Type B pancreatic cell (in vitro differentiated cells): ENCODE measurements around the gene KNDC1. TPM values are rescaled to one million over a fixed set of nuclear protein-coding genes. Genes with fewer than 3 reads are reported as not detected.

ENCODE experiments used
- DNase-seq: peaks from one replicate; pipeline ENCODE4 v3.0.0; 2021; ENCODE audit warnings: mixed read lengths; ENCODE audit not compliant: unreplicated experiment; ENCODE audit errors: extremely low spot score
- H3K27ac Mint-ChIP-seq: 2 replicates; pipeline ENCODE4 v1.8.0; 2021; ENCODE audit warnings: mild to moderate bottlenecking, mixed read lengths
- H3K27me3 Mint-ChIP-seq: 2 replicates; pipeline ENCODE4 v1.8.0; 2021; ENCODE audit warnings: mixed read lengths
- H3K36me3 Mint-ChIP-seq: 2 replicates; pipeline ENCODE4 v1.8.0; 2021; ENCODE audit warnings: mixed read lengths
- H3K4me1 Mint-ChIP-seq: one replicate; pipeline ENCODE4 v1.8.0; 2021; ENCODE audit warnings: mixed read lengths; ENCODE audit not compliant: unreplicated experiment
- H3K4me3 Mint-ChIP-seq: 2 replicates; pipeline ENCODE4 v1.8.0; 2021; ENCODE audit warnings: mild to moderate bottlenecking, mixed read lengths
- H3K9me3 Mint-ChIP-seq: 2 replicates; pipeline ENCODE4 v1.8.0; 2021; ENCODE audit warnings: mixed read lengths
- total RNA-seq: library from RNA; stranded (reverse); gene quantifications from 2 replicates; pipeline ENCODE4 v1.2.1, GENCODE V29; 2021; ENCODE audit warnings: low replicate concordance
- TF ChIP-seq, protein P1 (sequence below): fragments of 200-600 bp; sonication (generic); conservative IDR thresholded peaks from 2 replicates; pipeline ENCODE4 v1.5.0; 2021; ENCODE audit warnings: antibody characterized with exemption, mild to moderate bottlenecking

KNDC1 gene
- total RNA-seq, 1 donor from 2014 or later = 6.4 TPM

DNA sequence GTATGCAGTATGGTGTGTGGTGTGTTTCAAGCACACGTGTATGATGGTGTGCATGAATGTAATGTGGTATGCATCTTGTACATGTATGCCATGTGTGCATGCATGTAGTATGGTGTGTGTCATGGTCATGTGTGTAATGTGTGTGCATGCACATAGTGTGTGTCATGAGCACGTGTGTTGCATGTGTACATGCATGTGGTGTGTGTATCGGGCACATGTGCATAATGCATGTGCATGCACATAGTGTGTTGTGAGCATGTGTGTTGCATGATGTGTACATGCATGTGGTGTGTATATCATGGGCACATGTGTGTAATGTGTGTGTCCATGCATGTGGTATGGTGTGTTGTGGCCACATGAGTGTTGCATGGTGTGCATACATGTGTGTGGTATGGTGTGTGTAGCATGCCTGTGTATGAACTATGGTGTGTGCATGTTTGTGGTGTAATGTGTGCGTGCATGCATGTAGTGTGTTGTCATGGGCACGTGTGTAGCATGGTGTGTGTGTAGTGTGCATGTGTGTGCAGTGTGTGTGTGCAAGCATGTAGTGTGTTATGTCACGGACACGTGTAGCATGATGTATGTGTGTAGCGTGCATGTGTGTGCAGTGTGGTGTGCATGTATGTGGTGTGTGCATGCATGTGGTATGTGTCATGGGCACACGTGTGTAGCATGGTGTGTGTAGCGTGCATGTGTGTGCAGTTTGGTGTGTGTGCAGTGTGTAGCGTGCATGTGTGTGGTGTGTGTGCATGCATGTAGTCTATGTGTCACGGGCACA is 17.6 kb downstream of the KNDC1 start:
- TF ChIP-seq, protein P1, sequence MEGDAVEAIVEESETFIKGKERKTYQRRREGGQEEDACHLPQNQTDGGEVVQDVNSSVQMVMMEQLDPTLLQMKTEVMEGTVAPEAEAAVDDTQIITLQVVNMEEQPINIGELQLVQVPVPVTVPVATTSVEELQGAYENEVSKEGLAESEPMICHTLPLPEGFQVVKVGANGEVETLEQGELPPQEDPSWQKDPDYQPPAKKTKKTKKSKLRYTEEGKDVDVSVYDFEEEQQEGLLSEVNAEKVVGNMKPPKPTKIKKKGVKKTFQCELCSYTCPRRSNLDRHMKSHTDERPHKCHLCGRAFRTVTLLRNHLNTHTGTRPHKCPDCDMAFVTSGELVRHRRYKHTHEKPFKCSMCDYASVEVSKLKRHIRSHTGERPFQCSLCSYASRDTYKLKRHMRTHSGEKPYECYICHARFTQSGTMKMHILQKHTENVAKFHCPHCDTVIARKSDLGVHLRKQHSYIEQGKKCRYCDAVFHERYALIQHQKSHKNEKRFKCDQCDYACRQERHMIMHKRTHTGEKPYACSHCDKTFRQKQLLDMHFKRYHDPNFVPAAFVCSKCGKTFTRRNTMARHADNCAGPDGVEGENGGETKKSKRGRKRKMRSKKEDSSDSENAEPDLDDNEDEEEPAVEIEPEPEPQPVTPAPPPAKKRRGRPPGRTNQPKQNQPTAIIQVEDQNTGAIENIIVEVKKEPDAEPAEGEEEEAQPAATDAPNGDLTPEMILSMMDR = no peak
- Mint-ChIP-seq H3K9me3 (no peaks in the 10 kb centered on the region), H3K4me1 (no peaks in the 10 kb centered on the region), H3K27ac (no peak overlapping the region), H3K36me3 (peaks cover 6% of the 10 kb centered on the region), H3K4me3 (no peak overlapping the region), H3K27me3 (peaks cover 4% of the 10 kb centered on the region)
- no peak for DNase-seq

DNA sequence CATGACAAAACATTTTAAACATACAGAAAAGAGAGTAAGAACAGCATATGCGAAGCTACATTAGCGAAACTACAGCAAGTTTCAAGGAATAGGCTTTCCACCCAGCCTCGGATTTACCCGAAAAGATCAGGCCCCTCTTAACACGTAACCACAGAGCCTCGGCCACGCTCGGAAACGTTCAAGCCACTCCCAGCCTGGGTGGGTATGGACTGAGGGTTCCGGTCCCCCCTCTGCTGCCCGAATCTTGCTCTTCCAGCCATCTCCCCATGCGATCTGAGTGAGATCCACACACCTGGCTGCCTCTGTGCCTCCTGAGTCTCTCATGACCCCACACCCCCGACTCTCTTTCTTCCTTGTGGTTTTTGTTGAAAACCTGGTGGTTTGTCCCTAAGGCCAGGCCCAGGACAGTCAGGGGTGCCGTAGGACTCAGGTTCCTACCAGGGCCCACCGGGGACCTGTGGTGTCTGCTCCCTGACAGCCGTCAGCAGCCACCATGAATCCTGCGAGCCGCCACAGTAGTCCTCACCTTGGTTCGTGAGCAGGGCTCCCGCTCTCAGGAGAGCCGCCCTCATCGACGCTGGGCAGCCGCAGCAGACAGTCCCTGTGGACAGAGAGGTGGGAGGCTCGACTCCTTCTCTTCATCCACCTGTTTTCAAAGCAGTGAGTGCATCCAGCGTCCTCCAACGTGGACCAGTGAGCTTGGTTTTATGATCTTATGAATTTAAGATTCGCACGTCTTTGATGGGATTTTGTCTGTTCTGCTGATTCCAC is 18.5 kb downstream of the KNDC1 start:
- Mint-ChIP-seq H3K4me3 (no peak overlapping the region), H3K27me3 (no peaks in the 10 kb centered on the region), H3K4me1 (no peaks in the 10 kb centered on the region), H3K27ac (no peak overlapping the region), H3K36me3 (peaks cover 6% of the 10 kb centered on the region), H3K9me3 (no peaks in the 10 kb centered on the region)
- DNase-seq = no peak
- TF ChIP-seq, protein P1 = no peak

DNA sequence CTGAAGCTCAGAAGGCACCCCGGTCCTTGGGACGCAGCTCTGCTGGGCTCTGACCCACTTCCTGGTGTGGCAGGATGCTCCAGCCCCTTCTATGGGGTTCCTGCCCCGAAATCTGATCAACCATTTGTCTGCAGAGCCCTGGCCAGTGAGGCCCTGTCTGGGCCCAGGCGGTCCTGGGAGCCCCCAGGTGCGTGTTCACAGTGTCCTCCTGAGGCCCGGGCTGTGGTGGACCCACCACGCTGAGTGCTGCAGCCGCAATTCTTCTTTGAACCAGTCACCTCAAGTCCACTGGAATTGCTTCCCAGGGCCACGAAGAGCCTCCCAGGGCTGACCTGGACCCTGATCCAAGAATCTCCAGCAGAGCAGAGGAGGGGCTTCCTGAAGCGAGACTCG is 19.1 kb downstream of the KNDC1 start:
- Mint-ChIP-seq H3K27me3 (no peaks in the 10 kb centered on the region), H3K4me1 (no peaks in the 10 kb centered on the region), H3K27ac (no peak overlapping the region), H3K36me3 (peaks cover 6% of the 10 kb centered on the region), H3K4me3 (no peak overlapping the region), H3K9me3 (no peaks in the 10 kb centered on the region)
- DNase-seq = no peak
- TF ChIP-seq, protein P1 = no peak

DNA sequence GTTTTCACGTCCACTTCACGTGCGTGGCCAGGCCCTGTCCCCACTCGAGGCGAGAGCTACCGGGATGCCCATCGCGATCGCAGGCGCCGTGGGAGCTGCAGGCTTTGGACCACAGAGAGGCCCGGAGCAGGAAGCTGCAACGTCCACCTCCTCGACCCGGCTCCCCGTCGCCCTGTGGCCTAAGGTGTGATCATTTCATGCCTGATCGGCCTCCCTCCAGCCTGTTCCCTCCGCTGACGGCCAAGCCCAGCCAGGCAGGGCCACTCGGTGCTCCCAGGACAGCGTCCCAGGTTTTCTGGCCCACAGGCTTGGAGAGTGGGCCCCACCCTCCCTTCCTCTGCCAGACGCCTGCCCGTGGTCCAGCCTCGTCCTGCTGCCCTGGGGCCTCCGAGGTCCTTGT is 19.6 kb downstream of the KNDC1 start:
- TF ChIP-seq, protein P1 = no peak
- H3K27ac Mint-ChIP-seq = no peak overlapping the region
- H3K4me3 Mint-ChIP-seq = no peak overlapping the region
- H3K27me3 Mint-ChIP-seq = no peaks in the 10 kb centered on the region
- no peaks in the 10 kb centered on the region for H3K4me1 Mint-ChIP-seq
- no peaks in the 10 kb centered on the region for H3K9me3 Mint-ChIP-seq
- H3K36me3 Mint-ChIP-seq = peaks cover 6% of the 10 kb centered on the region
- DNase-seq = no peak

DNA sequence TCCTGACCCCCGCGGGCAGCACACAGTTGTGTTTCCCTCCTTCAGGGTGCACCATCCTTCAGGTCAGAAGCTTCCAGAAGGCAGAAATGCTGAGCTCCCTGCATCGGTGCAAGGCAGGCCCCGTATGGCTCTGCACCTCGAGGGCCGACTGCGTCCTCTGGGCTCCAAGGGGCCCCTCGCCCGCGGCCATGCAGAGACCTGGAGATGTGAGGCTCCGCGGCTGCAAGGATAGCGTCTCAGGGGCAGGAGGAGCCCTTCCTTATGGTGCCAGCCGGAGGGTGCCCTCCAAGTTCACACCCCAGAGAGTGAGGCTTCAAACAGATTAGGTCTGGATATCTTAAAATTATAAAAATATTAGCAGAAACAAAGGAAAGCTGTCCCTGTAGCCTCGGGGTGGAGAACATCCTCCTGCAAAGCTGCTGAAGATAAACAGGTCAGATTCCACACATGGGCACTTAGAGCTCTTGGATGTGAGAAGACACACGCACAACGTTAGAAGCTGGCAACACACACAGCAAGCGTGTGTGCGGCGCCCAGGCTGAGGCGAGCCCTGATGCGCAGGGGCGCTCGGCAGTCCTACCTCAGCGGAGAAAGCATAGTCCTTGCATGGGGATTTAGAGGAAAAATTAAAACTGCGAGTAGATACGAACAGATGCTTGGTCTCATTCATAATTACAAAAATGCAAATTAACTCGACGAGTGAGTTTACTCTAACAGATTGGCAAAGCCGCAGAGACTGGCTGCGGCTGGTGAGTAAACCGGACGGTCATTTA is 20.4 kb downstream of the KNDC1 start:
- no peaks in the 10 kb centered on the region for H3K4me1 Mint-ChIP-seq
- H3K27me3 Mint-ChIP-seq = no peaks in the 10 kb centered on the region
- H3K4me3 Mint-ChIP-seq = no peak overlapping the region
- peaks cover 6% of the 10 kb centered on the region for H3K36me3 Mint-ChIP-seq
- no peak for DNase-seq
- H3K27ac Mint-ChIP-seq = no peak overlapping the region
- TF ChIP-seq, protein P1 = no peak
- no peaks in the 10 kb centered on the region for H3K9me3 Mint-ChIP-seq
